HG03565 (cell line): ENCODE measurements around the gene ADGRB3.
"Not testable (repeated sequence)": the region's sequence is repeated elsewhere in the genome, so short reads cannot be mapped to it uniquely, and the experiment has no call there.

Experiments
- ATAC-seq: cut with Tn5 transposase; IDR thresholded peaks from one replicate; pipeline ENCODE4 v1.9.1; 2021; ENCODE audit warnings: mild to moderate bottlenecking, moderate library complexity; ENCODE audit not compliant: unreplicated experiment

ADGRB3 gene

DNA sequence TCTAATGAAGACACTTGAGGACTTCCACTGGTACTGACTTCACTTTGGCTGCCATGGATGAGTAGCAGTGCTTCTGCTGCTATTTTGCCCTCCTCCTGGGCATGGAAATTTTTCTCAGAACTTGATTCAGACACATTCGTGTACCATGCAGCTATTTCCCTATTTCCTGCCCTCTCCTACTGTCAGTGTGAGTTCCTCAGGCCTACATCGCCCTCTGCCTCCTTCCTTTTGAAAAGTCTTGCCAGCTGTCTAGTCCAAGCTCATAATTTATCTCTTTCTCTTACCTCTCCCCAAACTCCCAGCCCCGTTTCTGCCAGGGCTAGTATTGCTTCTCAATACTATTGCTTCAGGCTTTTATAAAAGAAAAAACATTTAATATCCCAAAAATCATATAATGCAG is 470.2 kb downstream of the ADGRB3 start:
- no peak for ATAC-seq

DNA sequence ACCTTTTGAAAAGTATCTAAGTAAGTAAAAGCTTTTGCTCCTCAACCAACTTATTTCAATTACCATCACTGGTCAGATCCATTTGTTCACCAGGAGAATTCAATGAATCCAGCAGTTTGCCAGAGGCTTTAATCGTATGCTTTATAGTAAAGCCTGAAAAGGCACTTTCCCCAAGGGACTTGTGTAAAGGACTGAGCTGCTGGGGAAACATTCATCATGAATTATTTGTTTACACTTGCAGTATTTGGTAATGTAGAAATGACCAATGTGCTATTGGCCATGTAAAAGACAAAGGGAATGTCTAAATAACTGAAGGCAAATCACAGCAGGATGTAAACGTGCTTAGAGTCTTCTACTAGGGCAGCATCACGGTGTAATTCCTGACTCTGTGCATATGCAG is 471.4 kb downstream of the ADGRB3 start:
- no peak for ATAC-seq

DNA sequence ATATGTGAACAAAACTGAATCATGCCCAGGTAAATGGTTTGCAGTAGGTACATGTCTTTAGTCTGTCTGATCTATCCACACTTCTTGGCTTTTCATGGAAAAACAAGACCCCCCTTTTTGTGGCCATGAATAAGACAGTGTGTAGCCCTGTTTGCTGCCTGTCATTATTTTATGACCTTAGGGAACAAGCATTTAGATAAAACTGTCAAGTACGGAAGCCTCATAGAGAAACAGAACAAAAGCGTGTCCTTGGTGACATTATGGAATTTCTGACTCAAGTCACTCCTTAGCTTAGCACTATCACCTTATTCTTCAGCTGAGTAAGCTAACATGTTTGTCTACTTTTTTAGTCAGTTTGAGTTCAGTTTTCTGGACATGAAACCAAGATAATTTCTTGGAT is 476.2 kb downstream of the ADGRB3 start:
- no peak for ATAC-seq

DNA sequence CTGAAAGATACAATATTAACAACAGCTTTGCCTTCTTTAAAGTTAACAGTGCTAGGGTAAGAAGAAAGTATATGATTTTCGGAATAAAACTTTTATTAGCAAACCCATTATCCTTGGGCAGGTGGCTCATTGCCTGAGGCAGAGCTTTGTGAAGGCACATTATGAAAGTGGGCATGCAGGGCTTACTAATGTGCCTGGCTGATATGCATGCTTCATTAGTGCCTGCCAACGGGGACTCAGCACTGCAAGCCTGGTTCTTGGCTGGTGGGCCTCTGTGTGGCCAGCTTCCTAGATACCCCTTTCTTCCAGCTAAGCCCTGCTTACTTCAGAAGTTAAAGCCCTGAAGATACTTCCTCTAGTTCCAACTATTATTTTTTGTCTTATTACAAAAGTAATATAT is 481.6 kb downstream of the ADGRB3 start:
- no peak for ATAC-seq

DNA sequence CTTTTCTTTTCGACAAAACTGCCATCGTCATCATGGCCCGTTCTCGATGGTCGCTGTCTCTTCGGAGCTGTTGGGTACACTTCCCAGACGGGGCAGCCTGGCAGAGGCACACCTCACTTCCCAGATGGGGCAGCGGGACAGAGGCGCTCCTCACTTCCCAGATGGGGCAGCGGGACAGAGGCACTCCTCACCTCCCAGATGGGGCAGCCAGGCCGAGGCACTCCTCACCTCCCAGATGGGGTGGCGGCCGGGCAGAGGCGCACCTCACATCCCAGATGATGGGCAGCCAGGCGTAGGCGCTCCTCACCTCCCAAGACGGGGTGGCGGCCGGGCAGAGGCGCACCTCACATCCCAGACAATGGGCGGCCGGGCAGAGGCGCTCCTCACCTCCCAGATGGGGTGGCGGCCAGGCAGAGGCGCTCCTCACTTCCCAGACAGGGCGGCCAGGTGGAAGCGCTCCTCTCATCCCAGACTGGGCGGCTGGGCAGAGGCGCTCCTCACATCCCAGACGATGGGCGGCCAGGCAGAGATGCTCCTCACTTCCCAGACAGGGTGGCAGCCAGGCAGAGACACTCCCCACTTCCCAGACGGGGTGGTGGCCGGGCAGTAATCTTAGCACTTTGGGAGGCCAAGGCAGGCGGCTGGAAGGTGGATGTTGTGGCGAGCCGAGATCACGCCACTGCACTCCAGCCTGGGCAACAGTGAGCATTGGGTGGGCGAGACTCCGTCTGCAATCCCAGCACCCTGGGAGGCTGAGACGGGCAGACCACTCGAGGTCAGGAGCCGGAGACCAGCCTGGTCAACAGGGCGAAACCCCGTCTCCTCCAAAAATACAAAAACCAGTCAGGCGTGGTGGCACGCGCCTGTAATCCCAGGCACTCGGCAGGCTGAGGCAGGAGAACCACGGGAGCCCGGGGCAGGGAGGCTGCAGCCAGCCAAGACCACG is 486.7 kb downstream of the ADGRB3 start:
- ATAC-seq = not testable (repeated sequence)

DNA sequence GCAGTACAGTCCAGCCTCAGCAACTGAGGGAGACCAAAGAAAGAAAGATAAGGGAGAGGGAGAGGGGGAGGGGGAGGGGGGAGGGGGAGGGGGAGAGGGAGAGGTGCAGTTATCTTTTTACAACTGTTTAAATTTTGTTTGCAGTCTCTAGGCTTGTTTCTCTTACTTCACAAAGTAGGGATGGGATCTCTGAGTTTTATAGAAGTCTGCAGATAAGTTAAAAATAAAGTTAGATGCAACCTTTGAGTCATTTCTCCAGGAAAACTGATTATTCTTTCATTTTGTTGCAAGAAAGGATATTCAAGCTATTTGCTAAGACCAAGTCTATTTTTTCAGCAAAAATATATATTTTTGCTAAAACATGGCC is 487.3 kb downstream of the ADGRB3 start:
- ATAC-seq = no peak

DNA sequence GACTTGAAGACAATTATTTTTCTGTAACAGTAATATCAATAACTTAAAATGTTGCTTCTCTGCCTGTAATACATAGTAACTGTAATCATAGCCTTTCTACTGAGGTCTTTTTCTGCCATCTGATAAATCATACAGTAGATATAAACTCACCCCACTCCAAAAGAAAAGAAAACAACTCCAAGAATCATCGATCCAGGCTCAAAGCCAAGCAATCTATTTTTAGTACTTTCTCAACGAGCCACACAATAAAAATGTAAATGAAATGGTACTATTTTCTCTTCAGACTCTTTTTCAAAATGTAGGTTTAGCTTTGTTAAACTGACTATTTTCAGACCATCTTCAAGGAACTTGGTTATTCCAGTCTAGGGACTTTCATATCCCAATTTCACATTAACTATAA is 493.3 kb downstream of the ADGRB3 start:
- no peak for ATAC-seq

DNA sequence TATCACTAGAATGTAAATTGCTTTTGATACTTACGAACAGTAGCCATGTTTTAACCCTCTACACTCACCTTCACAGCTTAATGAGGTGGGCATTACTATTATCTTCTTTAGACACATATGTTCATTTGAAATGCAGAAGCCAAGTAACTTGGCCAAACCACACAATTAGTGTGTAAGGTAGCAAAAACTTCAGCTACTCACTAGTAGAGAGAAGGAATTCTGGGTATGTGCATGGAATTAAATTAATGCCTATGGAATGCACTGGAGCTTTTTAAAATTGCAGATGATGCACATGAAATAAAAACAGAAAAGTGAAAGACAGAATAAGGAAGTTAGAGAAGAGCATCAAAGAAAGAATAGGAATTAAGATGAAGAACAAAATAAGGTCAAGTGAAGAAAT is 494.0 kb downstream of the ADGRB3 start:
- ATAC-seq = no peak

GRCh38 chr6:69135927-69136326 is 500.8 kb downstream of the ADGRB3 start:
- ATAC-seq = no peak

GRCh38 chr6:69138148-69138547 is 503.1 kb downstream of the ADGRB3 start:
- no peak for ATAC-seq

DNA sequence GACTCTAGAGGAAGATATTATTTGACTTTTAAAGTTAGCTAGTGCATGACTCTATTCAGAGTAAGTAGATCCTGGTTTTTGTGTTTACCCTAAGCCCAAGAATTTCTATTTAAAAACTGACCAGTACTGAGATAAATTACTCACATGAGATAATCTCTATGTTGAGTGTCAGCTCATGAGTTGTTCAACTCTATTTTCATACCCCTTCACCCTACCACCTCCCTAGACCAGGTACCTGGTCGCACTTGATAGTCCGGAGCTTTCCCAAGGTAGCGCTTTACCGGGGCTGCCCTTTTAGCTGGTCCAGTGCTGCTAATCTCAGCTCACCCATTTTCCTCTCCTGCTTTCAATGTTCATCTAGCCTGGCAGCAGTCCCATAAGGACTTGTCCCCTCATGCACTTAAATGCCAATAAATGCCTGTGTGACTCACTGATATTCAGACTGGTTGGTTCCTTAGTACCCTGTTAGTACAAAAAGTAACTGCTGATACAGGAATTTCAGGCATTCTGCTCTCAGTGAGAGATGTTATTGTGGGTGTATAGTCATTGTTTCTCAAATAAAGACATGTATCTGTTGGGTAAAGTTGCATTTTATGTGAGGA is 503.9 kb downstream of the ADGRB3 start:
- no peak for ATAC-seq

- ATAC-seq = no peak
These were observed 510.0 kb downstream of the ADGRB3 start for GRCh38 chr6:69145062-69145461.

- ATAC-seq = no peak
These were observed 511.3 kb downstream of the ADGRB3 start for GRCh38 chr6:69146385-69146784.

- ATAC-seq = no peak
These were observed 520.4 kb downstream of the ADGRB3 start for GRCh38 chr6:69155467-69155866.

- no peak for ATAC-seq
These were observed 527.7 kb downstream of the ADGRB3 start for GRCh38 chr6:69162811-69163210.

- no peak for ATAC-seq
These were observed 529.6 kb downstream of the ADGRB3 start for GRCh38 chr6:69164564-69165229.

DNA sequence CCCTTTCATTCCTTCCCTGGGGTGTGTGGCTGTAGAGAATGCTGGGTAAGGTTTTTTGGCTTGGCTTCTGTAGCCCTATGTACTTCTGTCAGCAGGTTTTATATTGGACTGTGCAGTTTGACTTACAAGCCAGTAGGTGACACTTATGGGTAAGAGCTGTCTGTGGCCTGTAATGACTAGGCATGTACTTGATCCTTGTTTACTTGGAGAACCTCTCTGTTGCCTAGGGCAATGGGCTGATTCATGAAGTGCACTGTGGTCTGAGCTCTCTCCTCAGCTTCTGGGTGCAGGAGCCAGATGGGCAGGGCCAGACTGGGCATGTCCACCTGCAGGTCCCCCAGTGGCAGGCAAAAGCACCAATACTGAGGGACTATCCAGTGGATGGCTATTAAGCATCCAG is 544.6 kb downstream of the ADGRB3 start:
- no peak for ATAC-seq

- ATAC-seq = no peak
These were observed 545.4 kb downstream of the ADGRB3 start for GRCh38 chr6:69180361-69181067.

DNA sequence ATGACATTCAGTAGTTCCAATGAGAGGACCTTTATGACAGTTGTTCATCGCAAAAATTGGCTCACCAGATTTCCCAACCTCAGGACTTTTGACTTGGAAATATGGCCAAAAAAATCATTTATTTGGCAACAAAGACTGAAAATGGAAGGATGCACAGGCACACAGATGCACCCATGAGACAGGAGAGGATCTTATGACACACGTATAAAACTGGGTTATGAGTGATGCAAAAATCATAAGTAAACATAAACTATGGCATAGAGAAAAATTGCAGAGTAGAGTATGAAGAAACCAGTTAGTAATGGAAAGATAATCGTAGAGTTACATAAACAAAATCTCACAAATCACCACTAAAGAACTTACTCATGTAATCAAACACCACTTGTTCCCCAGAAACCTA is 546.9 kb downstream of the ADGRB3 start:
- no peak for ATAC-seq

DNA sequence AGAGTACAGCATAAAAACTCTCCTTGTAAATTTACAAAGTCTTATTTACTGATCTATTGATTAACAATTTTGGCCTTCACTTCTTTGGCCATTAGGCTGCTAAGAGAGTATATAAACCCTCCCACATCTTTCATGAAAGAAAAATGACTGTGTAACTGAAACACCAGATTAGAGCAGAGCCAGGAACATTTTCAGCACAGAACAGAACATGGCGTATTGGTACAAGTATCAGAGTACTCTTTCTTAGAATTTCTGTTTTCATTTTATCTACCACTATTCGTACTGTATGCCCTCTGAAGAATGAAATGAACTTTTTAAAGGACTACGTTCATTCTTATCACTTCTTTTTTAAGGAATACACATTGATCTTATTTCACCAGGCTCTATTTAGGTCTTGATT is 550.2 kb downstream of the ADGRB3 start:
- ATAC-seq = no peak

DNA sequence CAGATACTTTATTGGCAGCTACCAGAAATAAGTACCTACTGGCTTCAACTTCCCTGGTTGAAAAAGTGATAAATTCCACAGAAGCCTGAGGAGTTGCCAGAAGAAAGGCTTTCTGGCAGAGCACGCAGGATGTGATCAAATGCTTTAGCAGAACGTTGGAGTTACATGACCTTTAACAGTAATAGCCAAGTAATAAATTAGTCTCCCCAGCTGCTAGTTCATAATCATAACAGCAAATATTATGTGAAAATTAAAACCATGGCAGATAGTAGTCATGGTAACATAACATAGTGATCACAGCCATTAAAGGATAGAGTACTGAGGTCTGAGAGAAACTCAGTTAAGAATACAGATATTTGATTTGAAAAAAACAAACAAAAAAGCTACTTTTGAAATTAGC is 567.7 kb downstream of the ADGRB3 start:
- ATAC-seq = no peak
